HepG2 (cell line): ENCODE results near the gene NOBOX. TPM values are rescaled to one million over a fixed set of nuclear protein-coding genes. Genes with fewer than 3 reads are reported as not detected.

ENCODE experiments used
- ATAC-seq: fragments of 200-7000 bp; cut with Tn5 transposase; 3 replicates; pipeline ENCODE4 v1.9.1; 2020; ENCODE audit warnings: mild to moderate bottlenecking, moderate library complexity
- BruUV-seq: library from RNA; stranded (reverse); fragments of 400-500 nt; replicated peaks from 2 replicates; lab custom pipeline; 2021; lab: Mats Ljungman, UMichigan
- CTCF ChIA-PET: fragments of 300-600 bp; formaldehyde crosslinking; extraction: SDS; loops from one replicate; lab custom pipeline; 2021; ENCODE audit warnings: low total read pairs, inconsistent platforms, low intra/inter-chr PET ratio; lab: Yijun Ruan, JAX
- POLR2A ChIA-PET: fragments of 350-600 bp; sonication (Branson Sonifier 250); formaldehyde crosslinking; loops from one replicate; lab custom pipeline; 2020; ENCODE audit warnings: antibody characterized with exemption, inconsistent platforms; lab: Yijun Ruan, JAX
- DNase-seq: peaks from one replicate; pipeline ENCODE4 v3.0.0-alpha.2; 2015; ENCODE audit warnings: low spot score
- FAIRE-seq: peaks from 3 replicates; lab custom pipeline; 2011; peaks lifted over from hg19 to GRCh38; lab: Jason Lieb, UNC
- H2AFZ ChIP-seq: one replicate; pipeline ENCODE4 v1.6.1; 2011; ENCODE audit warnings: low read length, inconsistent platforms
- H3K27ac ChIP-seq: fragments of 300-600 bp; 3 replicates; pipeline ENCODE4 v1.8.0; 2011; ENCODE audit warnings: mixed run types, mild to moderate bottlenecking, mixed read lengths, low read length, inconsistent platforms; ENCODE audit not compliant: insufficient read depth; ENCODE audit errors: extremely low read length
- H3K27me3 ChIP-seq, 2 experiments: fragments of 200-600 bp in 1 of 2; 2 replicates in 1 of 2; 3 replicates in 1 of 2; pipeline versions ENCODE4 v1.6.0 to v1.8.0; 2011; ENCODE audit warnings: low read length in 2 of 2, mild to moderate bottlenecking in 2 of 2, moderate library complexity in 2 of 2, inconsistent platforms in 1 of 2; ENCODE audit not compliant: insufficient read depth in 2 of 2, control insufficient read depth in 1 of 2
- H3K36me3 ChIP-seq, 2 experiments: fragments of 200-600 bp in 1 of 2; replicated peaks in 1 of 2; 2 replicates in 1 of 2; 3 replicates in 1 of 2; pipeline versions ENCODE4 v1.5.1 to v1.8.0; 2011; ENCODE audit warnings: low read length in 2 of 2, inconsistent platforms in 1 of 2; ENCODE audit not compliant: insufficient read depth in 2 of 2, control insufficient read depth in 1 of 2
- H3K4me1 ChIP-seq: 2 replicates; pipeline ENCODE4 v1.5.1; 2012; ENCODE audit warnings: low read length, inconsistent platforms; ENCODE audit not compliant: insufficient read depth
- H3K4me2 ChIP-seq: 2 replicates; pipeline ENCODE4 v1.6.0; 2011; ENCODE audit warnings: low read depth, low read length, inconsistent platforms
- H3K4me3 ChIP-seq, 3 experiments: fragments of 200-600 bp in 1 of 3; sonication (generic), shearing (Covaris generic) in 1 of 3; replicated peaks in 1 of 3; 2 replicates each; pipeline ENCODE4 v1.5.1; 2011 to 2016; ENCODE audit warnings: low read length in 3 of 3, inconsistent platforms in 2 of 3, low read depth in 2 of 3, mild to moderate bottlenecking in 2 of 3, control low read depth in 1 of 3, mixed read lengths in 1 of 3; ENCODE audit not compliant: insufficient read depth in 1 of 3
- H3K79me2 ChIP-seq: one replicate; pipeline ENCODE4 v1.6.1; 2011; ENCODE audit warnings: low read length, inconsistent platforms; ENCODE audit not compliant: insufficient read depth
- H3K9ac ChIP-seq: 2 replicates; pipeline ENCODE4 v1.6.0; 2011; ENCODE audit warnings: mild to moderate bottlenecking, low read depth, low read length, inconsistent platforms; ENCODE audit not compliant: insufficient read depth
- H3K9me3 ChIP-seq: 2 replicates; pipeline ENCODE4 v1.5.1; 2012; ENCODE audit warnings: mild to moderate bottlenecking, low read length
- H4K20me1 ChIP-seq: 2 replicates; pipeline ENCODE4 v1.6.0; 2011; ENCODE audit warnings: inconsistent platforms, mild to moderate bottlenecking, low read length, moderate library complexity; ENCODE audit not compliant: insufficient read depth
- MBNL3 ChIP-seq: fragments of 250-450 bp; sonication (Bioruptor Pico); conservative IDR thresholded peaks from 2 replicates; pipeline ENCODE4 v1.8.0; 2022; ENCODE audit warnings: mild to moderate bottlenecking, inconsistent platforms
- MYNN ChIP-seq: sonication (generic); formaldehyde crosslinking; IDR thresholded peaks from 2 replicates; pipeline ENCODE4 v1.4.0; 2020; ENCODE audit warnings: mild to moderate bottlenecking, low read depth, missing genetic modification reagents
- PAX8 ChIP-seq: sonication (generic); formaldehyde crosslinking; IDR thresholded peaks from 2 replicates; pipeline ENCODE4 v1.8.0; 2022; ENCODE audit warnings: mild to moderate bottlenecking, missing genetic modification reagents, borderline replicate concordance
- RAD21 ChIP-seq: fragments of 450-650 bp; formaldehyde crosslinking; IDR thresholded peaks from 2 replicates; pipeline ENCODE4 v1.5.0; 2020; ENCODE audit warnings: mild to moderate bottlenecking
- RCOR2 ChIP-seq: IDR thresholded peaks from 2 replicates; pipeline ENCODE4 v1.6.1; 2016; ENCODE audit warnings: missing biosample characterization, missing genetic modification reagents
- REL ChIP-seq: sonication (generic); formaldehyde crosslinking; conservative IDR thresholded peaks from 2 replicates; pipeline ENCODE4 v1.8.0; 2022; ENCODE audit warnings: mild to moderate bottlenecking, missing genetic modification reagents, moderate library complexity
- SP1 ChIP-seq, 2 experiments: fragments of 450-650 bp in 1 of 2; sonication (generic) in 1 of 2; formaldehyde crosslinking in 1 of 2; IDR thresholded peaks; 2 replicates each; pipeline versions ENCODE4 v1.4.0 to v1.6.1; 2016 to 2020; ENCODE audit warnings: missing genetic modification reagents in 1 of 2
- THAP8 ChIP-seq: sonication (generic); formaldehyde crosslinking; IDR thresholded peaks from 2 replicates; pipeline ENCODE4 v1.5.1; 2020; ENCODE audit warnings: missing genetic modification reagents, mild to moderate bottlenecking, borderline replicate concordance
- TSC22D2 ChIP-seq: sonication (generic); formaldehyde crosslinking; IDR thresholded peaks from 2 replicates; pipeline ENCODE4 v1.5.1; 2020; ENCODE audit warnings: missing genetic modification reagents, mild to moderate bottlenecking, borderline replicate concordance
- ZKSCAN1 ChIP-seq: fragments of 150-350 bp; IDR thresholded peaks from 2 replicates; pipeline ENCODE4 v1.6.1; 2014; ENCODE audit warnings: low read length
- ZNF225 ChIP-seq: sonication (generic); formaldehyde crosslinking; IDR thresholded peaks from 2 replicates; pipeline ENCODE4 v1.4.0; 2020; ENCODE audit warnings: mild to moderate bottlenecking, missing genetic modification reagents
- WGBS: methylation state at CpG from one replicate; pipeline ENCODE4 v1.1.6; 2017; ENCODE audit warnings: low lambda C conversion rate; 5-methylcytosine and 5-hydroxymethylcytosine counted together
- in situ Hi-C: cut with HindIII; loops from 2 replicates; pipeline ENCODE4 v1.10.0; 2017; ENCODE audit warnings: low pct_unique_long_range_greater_than_20kb; ENCODE audit not compliant: extremely low pct_ligation_motif_present
- intact Hi-C: fragments of 100-400 bp; cut with micrococcal nuclease; formaldehyde crosslinking; loops from one replicate; pipeline ENCODE4 v1.10.0; 2022; ENCODE audit not compliant: unreplicated experiment
- polyA plus RNA-seq, 8 experiments: library from polyadenylated mRNA; depleted of rRNA in 3 of 8; stranded (reverse) in 7 of 8; unstranded in 1 of 8; fragments of >200 nt; fragmentation: Illumina TruSeq in 4 of 8; extraction: Trizol in 4 of 8; gene quantifications; 2 replicates each; pipeline versions ENCODE4 v1.2.1 to v1.2.3, GENCODE V29; 2011 to 2016; ENCODE audit warnings: low read depth in 4 of 8, missing spikeins in 1 of 8, mixed read lengths in 1 of 8; ENCODE audit not compliant: insufficient read depth in 1 of 8
- total RNA-seq, 5 experiments: library from RNA; depleted of rRNA; stranded (reverse); fragments of >200 nt; fragmentation: Illumina TruSeq; extraction: Trizol; gene quantifications; 2 replicates each; pipeline ENCODE4 v1.2.3, GENCODE V29; 2016; ENCODE audit warnings: low read depth in 1 of 5
- TF ChIP-seq, protein P1 (sequence below): sonication (generic); formaldehyde crosslinking; IDR thresholded peaks from 2 replicates; pipeline ENCODE4 v1.4.0; 2020; ENCODE audit warnings: missing genetic modification reagents, borderline replicate concordance

NOBOX gene
- total and polyA plus RNA-seq, 2 of the 13 experiments (the other 11 are each of a cell fraction or from before 2014, with no cell fraction given), result not detected

GRCh38 chr7:144403102-144403501 is 391 bp downstream of the NOBOX start:
- Histone ChIP-seq H3K4me3 (no peak overlapping the region), H2AFZ (no peak overlapping the region), H3K4me2 (no peak overlapping the region), H3K27me3 (peaks cover 0 to 15% of the 10 kb centered on the region in 2 experiments; a peak in 2 of 5 replicates), H3K9ac (no peak overlapping the region), H4K20me1 (no peaks in the 10 kb centered on the region), H3K79me2 (no peaks in the 10 kb centered on the region), H3K27ac (no peak overlapping the region), H3K4me1 (no peaks in the 10 kb centered on the region), H3K36me3 (no peaks in the 10 kb centered on the region), H3K9me3 (no peaks in the 10 kb centered on the region)
- no peak for FAIRE-seq
- ChIA-PET POLR2A (no interaction called here), CTCF (no interaction called here)
- ATAC-seq, result no peak
- BruUV-seq, result no TSS peak
- TF ChIP-seq MBNL3 (CRISPR knock-in tag) (no peak), ZKSCAN1 (no peak), REL (CRISPR knock-in tag) (no peak), RCOR2 (CRISPR knock-in tag) (no peak), PAX8 (CRISPR knock-in tag) (no peak), MYNN (CRISPR knock-in tag) (no peak), ZNF225 (CRISPR knock-in tag) (no peak), SP1 (IDR thresholded peaks at IDR 0.05) (no peak), SP1 (CRISPR knock-in tag; IDR thresholded peaks at IDR 0.05) (no peak), THAP8 (no peak), TSC22D2 (no peak), RAD21 (CRISPR knock-in tag) (no peak)
- TF ChIP-seq, protein P1, sequence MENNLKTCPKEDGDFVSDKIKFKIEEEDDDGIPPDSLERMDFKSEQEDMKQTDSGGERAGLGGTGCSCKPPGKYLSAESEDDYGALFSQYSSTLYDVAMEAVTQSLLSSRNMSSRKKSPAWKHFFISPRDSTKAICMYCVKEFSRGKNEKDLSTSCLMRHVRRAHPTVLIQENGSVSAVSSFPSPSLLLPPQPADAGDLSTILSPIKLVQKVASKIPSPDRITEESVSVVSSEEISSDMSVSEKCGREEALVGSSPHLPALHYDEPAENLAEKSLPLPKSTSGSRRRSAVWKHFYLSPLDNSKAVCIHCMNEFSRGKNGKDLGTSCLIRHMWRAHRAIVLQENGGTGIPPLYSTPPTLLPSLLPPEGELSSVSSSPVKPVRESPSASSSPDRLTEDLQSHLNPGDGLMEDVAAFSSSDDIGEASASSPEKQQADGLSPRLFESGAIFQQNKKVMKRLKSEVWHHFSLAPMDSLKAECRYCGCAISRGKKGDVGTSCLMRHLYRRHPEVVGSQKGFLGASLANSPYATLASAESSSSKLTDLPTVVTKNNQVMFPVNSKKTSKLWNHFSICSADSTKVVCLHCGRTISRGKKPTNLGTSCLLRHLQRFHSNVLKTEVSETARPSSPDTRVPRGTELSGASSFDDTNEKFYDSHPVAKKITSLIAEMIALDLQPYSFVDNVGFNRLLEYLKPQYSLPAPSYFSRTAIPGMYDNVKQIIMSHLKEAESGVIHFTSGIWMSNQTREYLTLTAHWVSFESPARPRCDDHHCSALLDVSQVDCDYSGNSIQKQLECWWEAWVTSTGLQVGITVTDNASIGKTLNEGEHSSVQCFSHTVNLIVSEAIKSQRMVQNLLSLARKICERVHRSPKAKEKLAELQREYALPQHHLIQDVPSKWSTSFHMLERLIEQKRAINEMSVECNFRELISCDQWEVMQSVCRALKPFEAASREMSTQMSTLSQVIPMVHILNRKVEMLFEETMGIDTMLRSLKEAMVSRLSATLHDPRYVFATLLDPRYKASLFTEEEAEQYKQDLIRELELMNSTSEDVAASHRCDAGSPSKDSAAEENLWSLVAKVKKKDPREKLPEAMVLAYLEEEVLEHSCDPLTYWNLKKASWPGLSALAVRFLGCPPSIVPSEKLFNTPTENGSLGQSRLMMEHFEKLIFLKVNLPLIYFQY (CRISPR knock-in tag), result no peak
- in situ Hi-C loops (no loop called here), intact Hi-C loops (no loop called here)
- 71% methylated on average over 5 of the region's 11 CpGs for WGBS
- no peak for DNase-seq
